ENCODE results near the gene CTSF. TPM values are rescaled to one million over a fixed set of nuclear protein-coding genes. Genes with fewer than 3 reads are reported as not detected.
A peak's percentile ranks its signal among the peaks of the same experiment; 100 is the strongest.

CTSF gene
- total RNA-seq, 1 experiment from 2014 or later: 0.98 TPM

DNA sequence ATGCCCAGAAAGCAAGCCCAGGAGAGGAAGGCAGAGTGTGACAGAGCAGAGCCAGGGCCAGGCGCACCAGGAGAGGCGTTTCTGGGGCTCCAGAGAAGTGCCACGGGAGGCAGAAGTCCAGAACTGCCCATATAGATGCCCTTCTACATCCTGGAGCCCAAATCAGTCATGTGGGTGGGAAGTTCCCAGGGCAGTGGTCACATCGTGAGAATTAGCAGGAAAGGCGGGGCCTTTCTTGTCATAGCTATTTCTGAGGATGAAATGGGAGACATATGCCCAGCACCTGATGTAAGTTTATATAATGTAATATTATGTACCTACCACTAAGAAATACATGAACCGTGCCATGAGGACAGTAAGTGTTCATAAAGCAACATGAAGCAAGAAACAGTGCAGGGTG, 35.6 kb downstream of the CTSF start:
- Mint-ChIP-seq H3K9me3 (no peaks in the 10 kb centered on the region), H3K27ac (peak overlapping the region in 1 of 3 experiments; percentile 68; a peak in 2 of 7 replicates), H3K4me3 (no peak overlapping the region), H3K4me1 (peaks cover 12 to 13% of the 10 kb centered on the region in 2 experiments), H3K36me3 (ENCODE audit: insufficient read depth in 1 of 3, low read depth in 3 of 3) (peaks cover 2 to 33% (median 24%) of the 10 kb centered on the region in 3 experiments; a peak in 5 of 7 replicates), H3K27me3 (ENCODE audit: low read depth) (no peaks in the 10 kb centered on the region)
- Histone ChIP-seq H4K91ac (ENCODE audit: insufficient read length, low read depth, low read length) (no peak overlapping the region), H3K9ac (ENCODE audit: extremely low read depth, insufficient read length, low read length) (no peak overlapping the region), H3K4ac (ENCODE audit: low read depth, low read length) (no peak overlapping the region), H3K4me2 (ENCODE audit: insufficient read depth, insufficient read length, low read length) (no peak overlapping the region), H2AK5ac (ENCODE audit: insufficient read length, low read length) (no peak overlapping the region), H2AFZ (ENCODE audit: low read length) (no peak overlapping the region), H3K4me1 (ENCODE audit: insufficient read depth, low read length) (no peaks in the 10 kb centered on the region), H3K18ac (ENCODE audit: insufficient read length, low read depth, low read length) (no peak overlapping the region), H2BK12ac (ENCODE audit: insufficient read length, low read depth, low read length) (no peak overlapping the region), H3K27ac (ENCODE audit: insufficient read length, low read depth, low read length) (no peak overlapping the region), H4K20me1 (ENCODE audit: control insufficient read depth, insufficient read depth, insufficient read length) (no peaks in the 10 kb centered on the region), H3K79me1 (ENCODE audit: insufficient read depth, low read depth, low read length, poor library complexity, severe bottlenecking) (no peaks in the 10 kb centered on the region), H3K14ac (ENCODE audit: insufficient read depth, low read length) (no peak overlapping the region), H2BK5ac (ENCODE audit: insufficient read length, low read length) (no peak overlapping the region), H3K9me3 (ENCODE audit: control insufficient read depth, low read depth, low read length) (no peaks in the 10 kb centered on the region), H4K5ac (ENCODE audit: insufficient read length, low read depth, low read length) (no peak overlapping the region), H3K79me2 (ENCODE audit: insufficient read depth, low read length) (no peaks in the 10 kb centered on the region), H3K23me2 (ENCODE audit: insufficient read length, low read depth, low read length, poor library complexity, severe bottlenecking) (no peaks in the 10 kb centered on the region), H3T11ph (ENCODE audit: low read length) (no peak overlapping the region), H3K56ac (ENCODE audit: insufficient read length, low read depth, low read length) (no peak overlapping the region), H4K8ac (replicated peaks; ENCODE audit: insufficient read length, low read depth, low read length) (no peak overlapping the region), H3K27me3 (ENCODE audit: insufficient read depth, low read length) (no peaks in the 10 kb centered on the region), H2BK120ac (ENCODE audit: low read depth, low read length, poor library complexity, severe bottlenecking) (no peak overlapping the region), H2BK15ac (ENCODE audit: low read depth, low read length) (no peak overlapping the region), H2BK20ac (ENCODE audit: low read depth, low read length, poor library complexity, severe bottlenecking) (no peak overlapping the region), H3K23ac (ENCODE audit: insufficient read length, low read depth, low read length) (no peak overlapping the region)
- no peak for DNase-seq
- TF ChIP-seq CTCF (conservative IDR thresholded peaks at IDR 0.05): no peak
- no CpG with 5 or more reads among the region's 6 CpGs for whole genome bisulfite sequencing (ENCODE audit: extremely low coverage, insufficient read length, low lambda C conversion rate)
